GM19324 (cell line): Measurements from ENCODE around the gene PARVB.

Source experiments
- ATAC-seq: cut with Tn5 transposase; IDR thresholded peaks from one replicate; pipeline ENCODE4 v1.9.1; 2021; ENCODE audit warnings: mild to moderate bottlenecking, moderate library complexity; ENCODE audit not compliant: unreplicated experiment, low FRiP score

PARVB gene

DNA sequence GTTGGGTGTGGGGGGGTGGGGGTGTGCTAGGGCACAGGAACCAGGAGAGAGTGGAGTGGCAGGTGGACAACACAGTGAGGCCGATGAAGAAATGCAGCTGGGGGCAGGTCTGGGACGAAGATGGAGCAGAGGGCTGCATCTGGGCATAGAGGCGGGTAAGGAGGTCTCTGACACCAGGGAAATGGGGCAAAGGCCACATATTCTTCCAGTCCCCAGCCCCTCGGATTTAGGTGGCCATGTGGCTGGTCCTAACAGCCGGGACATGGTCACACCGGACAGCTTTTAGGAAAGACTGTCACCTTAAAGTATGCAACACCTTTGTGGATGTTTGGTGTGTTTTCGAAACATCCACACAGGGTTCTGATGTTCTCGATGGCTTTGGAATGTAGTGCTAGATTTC, 151.6 kb downstream of the PARVB start:
- ATAC-seq, result no peak

DNA sequence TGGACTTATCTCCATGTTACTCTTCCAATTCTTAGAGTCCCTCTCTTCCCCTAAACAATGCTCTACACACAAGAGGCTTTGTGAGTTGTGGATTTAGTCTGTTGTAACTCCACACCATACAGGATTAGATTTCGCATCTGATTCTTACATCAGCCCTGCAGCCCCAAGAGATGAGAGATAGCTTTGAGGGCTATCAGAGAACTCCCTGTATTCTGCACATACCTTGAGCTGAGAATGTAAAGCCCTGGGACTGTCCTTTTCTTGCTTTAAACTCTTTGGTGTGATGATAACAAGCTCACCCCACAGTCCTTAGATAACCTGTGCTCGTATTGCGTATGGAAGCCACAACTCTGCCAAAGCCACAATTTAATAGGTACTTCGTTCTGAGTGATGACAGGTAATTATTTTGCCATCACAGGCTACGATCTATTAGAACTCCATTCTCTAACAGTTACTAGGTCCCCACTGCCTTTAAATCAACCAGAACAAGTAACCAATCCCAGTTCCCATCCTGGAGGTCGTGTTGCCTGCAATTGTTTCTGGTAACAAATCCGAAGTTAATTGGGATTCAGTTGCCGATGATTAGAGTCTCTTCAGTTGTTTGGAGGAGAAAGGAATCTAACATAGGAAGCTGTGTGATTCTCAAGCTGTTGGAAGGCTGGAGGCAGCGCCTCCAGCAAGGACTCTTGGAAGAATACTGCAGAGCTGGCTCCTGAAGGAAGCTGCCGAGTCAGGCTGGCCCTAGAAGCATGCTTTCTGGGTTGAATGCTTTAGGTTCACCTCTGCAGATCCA, 155.3 kb downstream of the PARVB start:
- no peak for ATAC-seq

DNA sequence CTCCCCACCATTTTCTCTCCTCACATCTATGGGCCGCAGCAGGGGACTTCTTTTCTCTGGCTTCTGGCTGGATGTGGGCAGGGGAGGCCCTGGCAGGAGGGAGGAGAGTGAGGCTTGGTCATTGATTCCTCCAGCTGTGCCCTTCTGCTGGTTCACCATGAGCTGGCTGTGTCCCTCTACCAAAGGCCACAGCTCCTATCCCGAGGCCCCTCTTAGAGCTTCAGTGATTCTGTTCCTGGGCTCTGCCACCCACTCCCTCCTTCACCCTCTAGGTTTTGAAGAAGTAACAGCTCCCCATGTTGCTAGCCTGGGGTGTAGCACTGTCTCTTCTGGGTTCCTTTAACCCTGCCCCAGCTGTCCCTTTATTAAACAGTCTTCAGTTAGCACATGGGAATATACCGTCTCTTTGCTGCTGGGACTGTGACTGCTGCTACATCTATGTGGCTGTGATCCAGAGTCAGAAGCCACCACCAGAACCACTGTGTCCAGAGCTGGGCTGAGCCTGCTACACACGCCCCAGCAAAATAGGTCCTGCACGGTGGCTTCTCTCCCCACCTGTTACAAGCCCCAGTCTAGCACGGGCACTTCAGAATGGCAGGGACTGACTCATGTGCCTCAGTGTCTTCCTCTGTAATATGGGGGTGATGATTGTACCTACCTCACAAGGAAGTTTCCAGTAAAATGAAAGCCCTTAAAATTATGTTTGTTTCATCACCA, 156.0 kb downstream of the PARVB start:
- ATAC-seq, result no peak

GRCh38 chr22:44180706-44181032, 156.6 kb downstream of the PARVB start, which contains the start of gene PARVG:
Gene PARVG (plus strand): TSS chr22:44180925. CDS start chr22:44183330, 2,405 bp downstream.
- no peak for ATAC-seq

DNA sequence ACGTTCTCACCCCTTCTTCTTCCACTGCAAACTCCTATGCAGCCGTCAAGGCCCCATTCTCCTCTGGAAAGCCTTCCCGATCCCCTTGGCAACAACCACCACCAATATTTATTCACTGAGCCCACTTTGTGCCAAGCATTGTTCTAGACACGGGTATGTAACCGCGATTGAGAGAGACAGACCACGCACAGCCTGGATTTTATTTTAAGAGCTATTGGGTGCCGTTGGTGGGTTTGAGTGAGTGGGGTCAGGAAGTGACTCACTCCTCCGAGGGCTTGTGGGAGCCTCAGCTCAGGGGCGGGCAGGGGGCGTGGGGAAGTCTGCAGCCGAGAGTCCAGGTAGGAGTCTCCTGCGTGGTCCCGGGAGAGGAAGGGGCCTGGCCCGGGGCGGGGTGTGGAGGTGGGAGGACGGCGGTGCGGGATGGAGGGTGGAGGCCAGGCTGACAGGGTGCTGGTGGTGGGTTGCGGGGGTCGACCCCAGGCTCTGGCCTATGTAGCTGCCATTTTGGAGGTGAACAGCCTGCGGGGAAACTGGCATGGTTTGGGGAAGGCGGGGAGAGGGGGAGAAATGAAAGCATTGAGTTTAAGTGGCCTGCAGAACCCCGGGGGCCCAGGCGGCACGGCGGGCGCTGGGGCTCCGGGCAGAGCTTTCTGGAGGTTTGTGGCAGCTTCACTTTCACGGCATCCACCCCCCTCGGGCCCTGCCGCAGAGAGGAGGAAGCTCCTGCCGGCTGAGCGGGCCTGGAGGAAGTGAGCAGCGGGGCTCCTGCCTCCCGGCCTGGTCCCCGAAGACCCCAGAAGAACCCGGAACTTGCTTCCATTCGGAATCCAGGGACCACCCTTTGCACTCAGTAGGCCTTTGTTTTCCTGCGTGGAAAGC, 157.2 kb downstream of the PARVB start:
- ATAC-seq, result no peak

DNA sequence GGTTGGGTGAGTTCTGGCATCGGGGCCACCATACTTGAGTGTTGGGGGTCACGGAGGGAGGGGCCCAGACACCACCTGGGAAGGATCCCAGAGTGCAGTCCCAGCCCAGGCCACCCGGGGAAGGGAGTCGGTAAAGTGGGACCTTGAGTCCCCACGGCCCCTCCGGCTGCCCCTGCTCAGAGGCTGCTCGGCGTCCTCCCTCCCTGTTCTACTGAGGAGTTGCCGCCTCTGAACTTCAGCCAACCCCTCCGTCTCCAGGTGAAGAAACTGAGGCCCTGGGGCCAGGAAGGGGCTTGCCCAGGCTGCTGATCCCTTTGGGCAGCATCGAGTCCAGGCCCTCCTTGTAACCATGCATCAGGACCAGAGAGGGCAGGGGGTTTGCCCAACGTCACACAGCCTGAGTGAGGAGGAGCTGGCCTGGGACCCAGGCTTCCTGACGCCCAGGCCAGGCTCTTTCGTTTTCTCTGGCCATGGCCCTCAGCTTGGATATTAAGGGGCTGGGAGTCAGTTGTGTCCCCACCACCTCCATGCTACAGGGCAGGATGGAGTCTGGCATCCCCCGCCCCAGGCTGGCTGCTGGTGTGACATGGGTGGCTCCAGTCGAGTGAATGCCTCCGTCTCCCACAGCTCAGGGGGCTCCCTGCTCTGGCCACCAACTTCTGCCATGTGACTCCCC, 157.9 kb downstream of the PARVB start:
- ATAC-seq, result no peak

GRCh38 chr22:44182588-44183286, 158.6 kb downstream of the PARVB start:
- no peak for ATAC-seq

GRCh38 chr22:44183287-44183588, 159.1 kb downstream of the PARVB start:
- ATAC-seq, result no peak

- no peak for ATAC-seq
Measured at GRCh38 chr22:44184006-44184405, 159.9 kb downstream of the PARVB start.

GRCh38 chr22:44185237-44186120, 161.4 kb downstream of the PARVB start:
- no peak for ATAC-seq

DNA sequence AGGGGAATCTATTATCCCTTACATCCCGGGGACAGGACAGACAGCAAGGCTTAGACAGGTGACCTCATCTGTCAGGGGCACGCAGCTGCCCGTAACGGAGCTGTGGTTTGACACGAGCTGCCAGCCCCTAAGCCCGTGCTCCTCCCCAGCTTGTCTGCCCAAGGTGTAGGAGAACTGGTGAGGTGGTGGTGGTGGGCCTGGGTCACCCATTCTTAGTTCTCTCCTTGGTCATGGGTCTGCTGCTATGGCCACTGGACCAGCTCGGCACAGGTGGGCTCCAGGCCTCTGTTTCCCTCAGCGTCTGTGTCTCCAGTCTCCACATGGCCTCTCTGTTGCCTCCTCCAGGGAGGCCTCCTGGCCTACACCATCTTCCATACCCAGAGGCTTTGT, 162.0 kb downstream of the PARVB start:
- ATAC-seq, result no peak

DNA sequence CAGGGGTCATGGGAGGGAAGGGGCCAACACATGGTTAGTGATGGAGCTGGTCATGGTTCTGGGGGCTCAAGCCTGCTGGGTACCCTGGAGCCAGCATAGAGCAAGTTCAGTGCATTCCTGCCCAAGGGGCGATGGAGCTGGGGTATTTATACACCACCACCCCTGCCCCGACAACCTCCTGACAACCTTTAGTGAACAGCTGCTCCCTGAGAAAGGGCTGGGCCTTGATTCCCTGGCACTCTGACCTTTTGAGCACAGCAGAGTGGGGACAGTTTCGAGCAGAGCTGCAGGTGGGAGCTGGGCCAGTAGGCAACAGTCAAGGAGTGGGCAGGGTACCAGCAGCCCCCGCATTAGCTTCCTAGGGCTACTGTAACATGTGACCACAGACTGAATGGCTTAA, 162.6 kb downstream of the PARVB start:
- no peak for ATAC-seq

DNA sequence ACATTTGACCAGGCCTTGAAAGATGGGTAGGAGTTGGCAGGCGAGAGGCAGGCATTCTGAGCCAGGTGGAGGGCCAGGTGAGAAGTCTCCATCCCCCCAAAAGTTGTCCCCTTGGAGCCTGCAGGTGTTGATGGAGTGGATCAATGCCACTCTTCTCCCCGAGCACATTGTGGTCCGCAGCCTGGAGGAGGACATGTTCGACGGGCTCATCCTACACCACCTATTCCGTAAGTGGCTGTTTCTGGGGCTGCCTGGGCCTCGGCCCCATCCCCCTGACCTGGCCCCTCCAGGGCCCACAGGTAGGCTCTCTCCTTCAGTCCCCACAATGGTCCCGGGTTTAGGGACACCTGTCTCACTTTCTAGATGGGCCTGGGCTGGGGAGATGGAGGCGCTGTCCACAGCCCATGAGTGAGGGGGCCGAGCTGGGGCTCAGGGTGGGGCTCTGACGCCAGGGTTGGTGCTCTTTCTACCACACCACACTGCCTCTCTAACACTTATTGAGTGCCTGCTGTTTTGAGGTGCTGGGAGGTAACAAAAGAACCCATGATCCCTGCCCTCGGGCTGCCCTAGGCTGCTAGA, 163.6 kb downstream of the PARVB start:
- ATAC-seq, result no peak

DNA sequence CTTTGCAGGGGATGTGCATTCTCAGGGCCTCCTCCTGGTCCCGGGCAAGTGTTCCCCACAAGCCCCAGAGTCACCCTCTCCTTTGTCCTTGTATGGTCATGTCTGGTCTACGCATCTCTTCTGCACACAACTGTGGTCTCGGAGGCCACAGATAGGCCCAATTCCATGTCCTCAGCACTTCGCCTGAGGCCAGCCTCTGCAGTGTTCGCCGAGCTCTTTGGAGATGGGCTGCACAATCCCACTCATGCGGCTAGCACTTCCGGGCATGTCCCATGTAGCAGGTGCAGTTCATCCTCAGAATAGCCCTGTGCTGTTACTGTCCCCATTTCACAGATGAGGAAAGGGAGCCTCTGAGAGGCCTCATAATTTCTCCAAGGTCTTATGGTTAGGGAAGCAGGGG, 164.2 kb downstream of the PARVB start:
- ATAC-seq, result no peak

- no peak for ATAC-seq
Measured at GRCh38 chr22:44188986-44189630, 165.0 kb downstream of the PARVB start.

- ATAC-seq, result no peak
Measured at GRCh38 chr22:44190381-44190976, 166.4 kb downstream of the PARVB start.

DNA sequence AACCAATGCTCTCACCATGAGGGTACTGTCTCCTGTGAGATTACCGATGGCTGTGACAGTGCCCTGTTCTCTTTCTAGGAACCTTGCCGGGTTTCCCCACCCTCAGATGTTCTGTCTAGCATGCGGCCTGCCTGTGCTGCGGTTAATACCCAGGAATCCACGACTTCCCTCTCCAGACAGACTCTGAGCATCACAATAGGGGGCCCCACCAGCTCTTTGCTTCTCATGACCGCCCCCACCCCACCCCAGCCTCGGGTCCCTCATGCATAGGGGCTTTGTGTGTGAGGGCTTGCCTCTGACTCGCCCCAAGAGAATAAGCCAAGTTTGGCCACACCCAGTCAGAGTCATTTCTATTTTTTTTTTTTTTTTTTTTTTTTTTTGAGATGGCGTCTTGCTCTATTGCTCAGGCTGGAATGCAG, 166.9 kb downstream of the PARVB start:
- no peak for ATAC-seq
